GM12878 (cell line): ENCODE measurements around the gene PITPNB. TPM values are rescaled to one million over a fixed set of nuclear protein-coding genes. Genes with fewer than 3 reads are reported as not detected.

Experiments used
- ATAC-seq: fragments of 200-7000 bp; cut with Tn5 transposase; 3 replicates; pipeline ENCODE4 v1.9.1; 2020; ENCODE audit warnings: mild to moderate bottlenecking, moderate library complexity
- BruUV-seq: library from RNA; stranded (reverse); fragments of 400-500 nt; replicated peaks from 2 replicates; lab custom pipeline; 2021; lab: Mats Ljungman, UMichigan
- CTCF ChIA-PET: fragments of 300-600 bp; sonication (Branson Sonifier 250); formaldehyde crosslinking; extraction: SDS; loops from one replicate; lab custom pipeline; 2021; ENCODE audit warnings: inconsistent platforms; lab: Yijun Ruan, JAX
- POLR2A ChIA-PET: fragments of 350-600 bp; formaldehyde crosslinking; extraction: SDS; loops from one replicate; lab custom pipeline; 2021; ENCODE audit warnings: inconsistent platforms; lab: Charles Lee
- RAD21 ChIA-PET: fragments of 300-600 bp; sonication (Branson Sonifier 250); formaldehyde crosslinking; loops from one replicate; lab custom pipeline; 2023; ENCODE audit warnings: antibody characterized with exemption; ENCODE audit not compliant: unreplicated experiment; lab: Charles Lee
- SMC1A ChIA-PET: fragments of 300-600 bp; sonication (Branson Sonifier 250); formaldehyde crosslinking; loops from one replicate; lab custom pipeline; 2023; ENCODE audit not compliant: unreplicated experiment, uncharacterized antibody; lab: Charles Lee
- DNase-seq: peaks from one replicate; pipeline ENCODE4 v3.0.0-alpha.2; 2011; ENCODE audit warnings: low read depth, low spot score
- FAIRE-seq: peaks from 3 replicates; lab custom pipeline; 2011; peaks lifted over from hg19 to GRCh38; lab: Jason Lieb, UNC
- H2AFZ ChIP-seq: 2 replicates; pipeline ENCODE4 v1.6.0; 2011; ENCODE audit warnings: low read depth, low read length, control low read depth; ENCODE audit not compliant: control insufficient read depth
- H3K27ac ChIP-seq: 2 replicates; pipeline ENCODE4 v1.5.1; 2011; ENCODE audit warnings: control low read depth; ENCODE audit not compliant: control insufficient read depth, insufficient read depth
- H3K27me3 ChIP-seq, 2 experiments: replicated peaks in 1 of 2; 2 replicates each; pipeline versions ENCODE4 v1.6.0 to v1.6.1; 2011; ENCODE audit warnings: low read length in 1 of 2; ENCODE audit not compliant: control insufficient read depth in 2 of 2, insufficient read depth in 2 of 2
- H3K36me3 ChIP-seq, 2 experiments: 2 replicates each; pipeline ENCODE4 v1.5.1; 2011; ENCODE audit warnings: low read length in 1 of 2; ENCODE audit not compliant: control insufficient read depth in 2 of 2, insufficient read depth in 2 of 2
- H3K4me1 ChIP-seq: 2 replicates; pipeline ENCODE4 v1.6.1; 2011; ENCODE audit warnings: mild to moderate bottlenecking, low read length, moderate library complexity, mixed read lengths; ENCODE audit not compliant: control insufficient read depth, insufficient read depth
- H3K4me2 ChIP-seq: 2 replicates; pipeline ENCODE4 v1.6.0; 2011; ENCODE audit warnings: control low read depth; ENCODE audit not compliant: control insufficient read depth, insufficient read depth
- H3K4me3 ChIP-seq: fragments of 200-600 bp; sonication (generic); 2 replicates; pipeline ENCODE4 v1.5.1; 2016
- H3K79me2 ChIP-seq: 2 replicates; pipeline ENCODE4 v1.6.0; 2011; ENCODE audit warnings: low read length; ENCODE audit not compliant: control insufficient read depth, insufficient read depth
- H3K9ac ChIP-seq: 2 replicates; pipeline ENCODE4 v1.8.0; 2011; ENCODE audit warnings: low read length, control low read depth, mixed read lengths; ENCODE audit not compliant: control insufficient read depth, insufficient read depth
- H3K9me3 ChIP-seq: replicated peaks from 3 replicates; pipeline ENCODE4 v1.5.1; 2011; ENCODE audit warnings: mild to moderate bottlenecking, low read length; ENCODE audit not compliant: control insufficient read depth, insufficient read depth
- H4K20me1 ChIP-seq: 2 replicates; pipeline ENCODE4 v1.6.0; 2011; ENCODE audit not compliant: control insufficient read depth, insufficient read depth
- BMI1 ChIP-seq: fragments of 450-650 bp; IDR thresholded peaks from 2 replicates; pipeline ENCODE4 v1.6.1; 2016; ENCODE audit warnings: mild to moderate bottlenecking, moderate library complexity, borderline replicate concordance
- FOXM1 ChIP-seq: IDR thresholded peaks from 2 replicates; pipeline ENCODE4 v1.6.1; 2012; ENCODE audit warnings: low read depth, mild to moderate bottlenecking, inconsistent platforms, low read length, moderate library complexity
- GABPA ChIP-seq: IDR thresholded peaks from 2 replicates; pipeline ENCODE4 v1.6.1; 2014; ENCODE audit warnings: antibody characterized with exemption, low read depth, mild to moderate bottlenecking, inconsistent platforms
- JUNB ChIP-seq: IDR thresholded peaks from 2 replicates; pipeline ENCODE4 v1.6.1; 2016; ENCODE audit warnings: antibody characterized with exemption, mild to moderate bottlenecking
- KDM1A ChIP-seq: fragments of 200-600 bp; sonication (generic); IDR thresholded peaks from 2 replicates; pipeline ENCODE4 v1.6.1; 2016; ENCODE audit warnings: borderline replicate concordance
- PAX8 ChIP-seq: fragments of 450-650 bp; IDR thresholded peaks from 2 replicates; pipeline ENCODE4 v1.6.1; 2017; ENCODE audit warnings: mild to moderate bottlenecking, moderate library complexity
- SMARCA5 ChIP-seq: fragments of 450-650 bp; IDR thresholded peaks from 2 replicates; pipeline ENCODE4 v1.6.1; 2017; ENCODE audit warnings: mild to moderate bottlenecking
- SPI1 ChIP-seq: IDR thresholded peaks from 2 replicates; pipeline ENCODE4 v1.6.1; 2011; ENCODE audit warnings: low read depth, mild to moderate bottlenecking, low read length, moderate library complexity, borderline replicate concordance; ENCODE audit not compliant: insufficient read depth
- SRF ChIP-seq, 2 experiments: IDR thresholded peaks; 2 replicates each; pipeline ENCODE4 v1.6.1; 2011; ENCODE audit warnings: low read depth in 2 of 2, low read length in 2 of 2, mild to moderate bottlenecking in 1 of 2, moderate library complexity in 1 of 2
- WRNIP1 ChIP-seq: IDR thresholded peaks from 2 replicates; pipeline ENCODE4 v1.6.1; 2011; ENCODE audit warnings: low read depth, low read length, improper control_type of control experiment, borderline replicate concordance
- ZZZ3 ChIP-seq: IDR thresholded peaks from 2 replicates; pipeline ENCODE4 v1.6.1; 2011; ENCODE audit warnings: low read depth; ENCODE audit not compliant: control insufficient read depth, insufficient read length
- WGBS: methylation state at CpG from one replicate; pipeline ENCODE4 v1.1.6; 2016; ENCODE audit warnings: low lambda C conversion rate; ENCODE audit not compliant: insufficient replicate concordance, insufficient coverage; ENCODE audit errors: missing lambda C conversion rate; 5-methylcytosine and 5-hydroxymethylcytosine counted together
- in situ Hi-C: fragments of 300-500 bp; cut with MboI; formaldehyde crosslinking; loops from 9 replicates; pipeline ENCODE4 v1.14.3; 2018; ENCODE audit warnings: mixed read lengths
- intact Hi-C: fragments of 100-400 bp; cut with micrococcal nuclease; formaldehyde crosslinking; loops from one replicate; pipeline ENCODE4 v1.14.2; 2022; ENCODE audit not compliant: unreplicated experiment
- polyA plus RNA-seq, 11 experiments: library from polyadenylated mRNA; depleted of rRNA in 4 of 11; unstranded in 6 of 11; stranded (reverse) in 5 of 11; fragments of >200 nt; fragmentation: Nextera tagmentation in 4 of 11; fragmentation: Illumina TruSeq in 1 of 11; extraction: Ambion mirVana in 4 of 11; extraction: Trizol in 1 of 11; gene quantifications; 1 replicate in 1 of 11; 2 replicates in 10 of 11; pipeline versions ENCODE4 v1.2.1 to v1.2.3, GENCODE V29; 2011 to 2016; ENCODE audit warnings: inconsistent platforms in 2 of 11, missing spikeins in 2 of 11, low read depth in 1 of 11
- total RNA-seq, 4 experiments: library from RNA; depleted of rRNA in 3 of 4; stranded (reverse); fragments of >200 nt in 3 of 4; fragmentation: Illumina TruSeq in 1 of 4; extraction: Trizol in 1 of 4; gene quantifications; 2 replicates each; pipeline versions ENCODE4 v1.2.1 to v1.2.3, GENCODE V29; 2013 to 2021
- TF ChIP-seq, protein P1 (sequence below): IDR thresholded peaks from 2 replicates; pipeline ENCODE4 v1.6.1; 2011; ENCODE audit warnings: low read depth, mild to moderate bottlenecking, low read length, moderate library complexity, borderline replicate concordance; ENCODE audit errors: extremely low read depth
- TF ChIP-seq, protein P2 (sequence below): fragments of 450-650 bp; IDR thresholded peaks from 2 replicates; pipeline ENCODE4 v1.6.1; 2016; ENCODE audit warnings: mild to moderate bottlenecking, moderate library complexity, borderline replicate concordance

PITPNB gene
- total and polyA plus RNA-seq, 10 of the 15 experiments (the other 5 are each of a cell fraction or from before 2014, with no cell fraction given): 19.7 to 116 (median 64.9) TPM

DNA sequence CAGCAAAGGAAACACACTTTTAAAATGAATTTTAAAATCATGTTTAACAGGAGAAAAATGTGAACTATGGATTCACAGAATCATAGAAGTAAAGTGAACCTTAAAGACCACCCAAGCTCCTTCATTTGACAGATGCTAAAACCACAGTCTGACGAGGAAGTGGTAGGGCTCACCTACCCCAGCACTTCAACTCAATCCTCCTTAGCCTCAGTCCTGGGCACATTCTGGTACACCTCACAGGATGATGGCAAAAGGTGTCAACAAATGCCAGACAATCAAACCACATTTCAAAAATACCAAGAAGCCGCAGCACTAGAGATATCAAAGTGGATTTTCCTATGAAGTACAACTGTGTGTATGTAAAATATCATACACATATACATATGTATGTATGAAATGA, 43.1 kb downstream of the PITPNB start:
- Histone ChIP-seq H3K27me3 (no peaks in the 10 kb centered on the region), H3K9ac (no peak overlapping the region), H3K4me2 (no peak overlapping the region), H3K79me2 (peaks cover 9% of the 10 kb centered on the region), H3K36me3 (peaks cover 6 to 19% of the 10 kb centered on the region in 2 experiments), H2AFZ (no peak overlapping the region), H3K4me1 (peaks cover 38% of the 10 kb centered on the region), H4K20me1 (peaks cover 4% of the 10 kb centered on the region; the same call in 1 of the 2 replicates), H3K4me3 (no peak overlapping the region), H3K27ac (no peak overlapping the region), H3K9me3 (no peaks in the 10 kb centered on the region)
- SMC1A ChIA-PET: interaction anchor here (0.7 to 1.3 kb wide), 3 partner anchors 12 to 145 kb away, joined by 3 to 4 read pairs (median 3); no protein-coding TSS in a partner anchor
- FAIRE-seq: no peak
- ATAC-seq: no peak
- POLR2A ChIA-PET: no interaction called here
- RAD21 ChIA-PET: interaction anchor here (1.0 to 1.2 kb wide), 2 partner anchors 19 to 43 kb away, joined by 3 read pairs; partner anchors contain the start of gene PITPNB
- TF ChIP-seq SPI1: peak; percentile 8; the same call in 1 of the 2 replicates
- TF ChIP-seq GABPA: no peak
- CTCF ChIA-PET: interaction anchor here (0.8 to 2.9 kb wide), 6 partner anchors 11 to 1197 kb away, joined by 3 to 9 read pairs (median 5); no protein-coding TSS in a partner anchor
- in situ Hi-C loops (no loop called here), intact Hi-C loops (no loop called here)
- WGBS: 92% methylated on average over 2 of the region's 2 CpGs
- BruUV-seq: no TSS peak
- no peak for DNase-seq

DNA sequence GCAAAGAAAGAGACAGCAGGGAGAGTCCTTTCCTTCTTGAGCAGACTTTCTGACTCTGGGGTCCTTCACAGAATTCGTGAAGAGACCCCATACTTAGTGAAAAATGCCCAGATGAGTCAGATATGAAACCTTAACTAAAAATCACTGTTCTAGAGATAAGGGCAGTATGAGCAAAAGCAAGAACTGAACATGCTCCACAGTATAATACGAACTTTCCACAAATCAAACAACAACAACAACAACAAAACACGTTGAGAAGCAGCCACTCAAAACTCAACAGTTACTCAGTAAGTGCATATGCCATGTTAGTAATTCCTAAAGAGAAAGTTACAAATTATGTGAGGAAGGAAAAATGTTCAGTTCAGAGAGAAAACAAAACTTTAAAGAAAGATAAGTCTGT, 44.3 kb downstream of the PITPNB start:
- DNase-seq: no peak
- BruUV-seq: no TSS peak
- Histone ChIP-seq H3K9ac (no peak overlapping the region), H3K4me2 (no peak overlapping the region), H4K20me1 (peaks cover 4% of the 10 kb centered on the region; the same call in 1 of the 2 replicates), H2AFZ (no peak overlapping the region), H3K27me3 (no peaks in the 10 kb centered on the region), H3K36me3 (peaks cover 6 to 30% of the 10 kb centered on the region in 2 experiments), H3K79me2 (peaks cover 9% of the 10 kb centered on the region), H3K27ac (no peak overlapping the region; the same call in 1 of the 2 replicates), H3K4me1 (peaks cover 38% of the 10 kb centered on the region), H3K9me3 (no peaks in the 10 kb centered on the region), H3K4me3 (no peak overlapping the region)
- ChIA-PET POLR2A (no interaction called here), RAD21 (interaction anchor here (1.0 kb wide), 1 partner anchor 20 kb away, joined by 3 read pairs; no protein-coding TSS in a partner anchor), CTCF (interaction anchor here (1.0 to 2.9 kb wide), 5 partner anchors 11 to 45 kb away, joined by 3 to 9 read pairs (median 5); no protein-coding TSS in a partner anchor), SMC1A (interaction anchor here (0.9 to 1.3 kb wide), 3 partner anchors 11 to 146 kb away, joined by 3 to 4 read pairs (median 4); no protein-coding TSS in a partner anchor)
- in situ Hi-C loops: no loop called here
- 0% methylated on average over 3 of the region's 3 CpGs for WGBS
- no peak for ATAC-seq
- intact Hi-C loops: no loop called here
- peak; percentile 13 for FAIRE-seq
- TF ChIP-seq, protein P1, sequence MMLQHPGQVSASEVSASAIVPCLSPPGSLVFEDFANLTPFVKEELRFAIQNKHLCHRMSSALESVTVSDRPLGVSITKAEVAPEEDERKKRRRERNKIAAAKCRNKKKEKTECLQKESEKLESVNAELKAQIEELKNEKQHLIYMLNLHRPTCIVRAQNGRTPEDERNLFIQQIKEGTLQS: no peak
- TF ChIP-seq PAX8 (no peak), JUNB (no peak), SMARCA5 (no peak), ZZZ3 (no peak), KDM1A (no peak), BMI1 (no peak), FOXM1 (no peak), SRF (IDR thresholded peaks at IDR 0.05; ENCODE audit: low read depth in 2 of 2, low read length in 2 of 2) (no peak), WRNIP1 (no peak)
- TF ChIP-seq, protein P2, sequence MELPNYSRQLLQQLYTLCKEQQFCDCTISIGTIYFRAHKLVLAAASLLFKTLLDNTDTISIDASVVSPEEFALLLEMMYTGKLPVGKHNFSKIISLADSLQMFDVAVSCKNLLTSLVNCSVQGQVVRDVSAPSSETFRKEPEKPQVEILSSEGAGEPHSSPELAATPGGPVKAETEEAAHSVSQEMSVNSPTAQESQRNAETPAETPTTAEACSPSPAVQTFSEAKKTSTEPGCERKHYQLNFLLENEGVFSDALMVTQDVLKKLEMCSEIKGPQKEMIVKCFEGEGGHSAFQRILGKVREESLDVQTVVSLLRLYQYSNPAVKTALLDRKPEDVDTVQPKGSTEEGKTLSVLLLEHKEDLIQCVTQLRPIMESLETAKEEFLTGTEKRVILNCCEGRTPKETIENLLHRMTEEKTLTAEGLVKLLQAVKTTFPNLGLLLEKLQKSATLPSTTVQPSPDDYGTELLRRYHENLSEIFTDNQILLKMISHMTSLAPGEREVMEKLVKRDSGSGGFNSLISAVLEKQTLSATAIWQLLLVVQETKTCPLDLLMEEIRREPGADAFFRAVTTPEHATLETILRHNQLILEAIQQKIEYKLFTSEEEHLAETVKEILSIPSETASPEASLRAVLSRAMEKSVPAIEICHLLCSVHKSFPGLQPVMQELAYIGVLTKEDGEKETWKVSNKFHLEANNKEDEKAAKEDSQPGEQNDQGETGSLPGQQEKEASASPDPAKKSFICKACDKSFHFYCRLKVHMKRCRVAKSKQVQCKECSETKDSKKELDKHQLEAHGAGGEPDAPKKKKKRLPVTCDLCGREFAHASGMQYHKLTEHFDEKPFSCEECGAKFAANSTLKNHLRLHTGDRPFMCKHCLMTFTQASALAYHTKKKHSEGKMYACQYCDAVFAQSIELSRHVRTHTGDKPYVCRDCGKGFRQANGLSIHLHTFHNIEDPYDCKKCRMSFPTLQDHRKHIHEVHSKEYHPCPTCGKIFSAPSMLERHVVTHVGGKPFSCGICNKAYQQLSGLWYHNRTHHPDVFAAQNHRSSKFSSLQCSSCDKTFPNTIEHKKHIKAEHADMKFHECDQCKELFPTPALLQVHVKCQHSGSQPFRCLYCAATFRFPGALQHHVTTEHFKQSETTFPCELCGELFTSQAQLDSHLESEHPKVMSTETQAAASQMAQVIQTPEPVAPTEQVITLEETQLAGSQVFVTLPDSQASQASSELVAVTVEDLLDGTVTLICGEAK: no peak
